Naive B cell (primary cell): ENCODE data around the gene MBP. TPM values are rescaled to one million over a fixed set of nuclear protein-coding genes. Genes with fewer than 3 reads are reported as not detected.
"Not testable (repeated sequence)": the region's sequence is repeated elsewhere in the genome, so short reads cannot be mapped to it uniquely, and the experiment has no call there.

Experiments used
- ATAC-seq, 2 donors: fragments of 150-1000 bp; cut with Tn5 transposase; 2 replicates each; pipeline ENCODE4 v1.10.0; 2021; ENCODE audit warnings: low read depth in 2 of 2, mild to moderate bottlenecking in 2 of 2, moderate library complexity in 2 of 2
- DNase-seq: peaks from one replicate; pipeline ENCODE4 v3.0.0; 2022
- H3K27ac Mint-ChIP-seq, 6 donors: one replicate each; pipeline ENCODE4 v1.8.0; 2020 to 2022; ENCODE audit warnings: mild to moderate bottlenecking in 6 of 6, mixed read lengths in 6 of 6, moderate library complexity in 5 of 6, inconsistent platforms in 2 of 6
- H3K27me3 Mint-ChIP-seq, 3 donors: one replicate each; pipeline ENCODE4 v1.8.0; 2021 to 2022; ENCODE audit warnings: mixed read lengths in 3 of 3, mild to moderate bottlenecking in 1 of 3
- H3K36me3 Mint-ChIP-seq, 2 donors: one replicate each; pipeline ENCODE4 v1.8.0; 2020 to 2022; ENCODE audit warnings: mixed read lengths in 2 of 2, inconsistent platforms in 1 of 2, mild to moderate bottlenecking in 1 of 2
- H3K4me1 Mint-ChIP-seq, 3 donors: one replicate each; pipeline ENCODE4 v1.8.0; 2020 to 2022; ENCODE audit warnings: mixed read lengths in 3 of 3, inconsistent platforms in 1 of 3, mild to moderate bottlenecking in 1 of 3, moderate library complexity in 1 of 3
- H3K4me3 Mint-ChIP-seq, 8 donors: one replicate each; pipeline ENCODE4 v1.8.0; 2020 to 2022; ENCODE audit warnings: mild to moderate bottlenecking in 8 of 8, mixed read lengths in 8 of 8, moderate library complexity in 8 of 8, inconsistent platforms in 2 of 8
- H3K9me3 Mint-ChIP-seq, 7 donors: one replicate each; pipeline ENCODE4 v1.8.0; 2020 to 2022; ENCODE audit warnings: mixed read lengths in 7 of 7, mild to moderate bottlenecking in 5 of 7, inconsistent platforms in 2 of 7, moderate library complexity in 1 of 7
- polyA plus RNA-seq, 6 donors: library from polyadenylated mRNA; unstranded; fragments of 300-500 nt; fragmentation: Illumina TruSeq; gene quantifications; one replicate each; pipeline ENCODE4 v1.2.3, GENCODE V29; 2021; ENCODE audit warnings: low read depth in 6 of 6

MBP gene
- polyA plus RNA-seq, 6 donors from 2014 or later = 35.4 to 69.2 (median 66.6) TPM

DNA sequence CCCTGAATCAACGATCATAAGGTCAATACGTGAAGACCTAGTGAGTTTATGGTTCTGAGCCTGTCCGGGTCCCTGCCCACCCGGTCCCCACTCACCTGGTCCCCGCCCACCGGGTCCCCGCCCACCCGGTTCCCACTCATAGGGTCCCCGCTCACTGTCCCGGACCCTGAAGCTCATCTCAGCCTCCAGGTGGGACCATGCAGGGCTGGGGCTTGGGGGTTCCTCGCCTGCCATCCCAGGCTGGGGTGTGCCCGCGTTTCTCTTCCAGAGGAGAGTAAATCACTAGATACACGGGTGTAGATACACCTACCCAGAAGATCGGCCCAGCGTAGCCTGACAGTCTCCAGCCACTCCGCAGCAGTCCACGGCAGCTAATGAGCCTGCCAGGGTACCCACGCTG, 131.5 kb downstream of the MBP start:
- H3K9me3 Mint-ChIP-seq = no peaks in the 10 kb centered on the region
- no peak overlapping the region for H3K4me3 Mint-ChIP-seq
- H3K36me3 Mint-ChIP-seq = no peaks in the 10 kb centered on the region
- ATAC-seq = no peak
- peaks cover 7 to 22% (median 20%) of the 10 kb centered on the region in 3 donors for H3K4me1 Mint-ChIP-seq
- H3K27me3 Mint-ChIP-seq = no peaks in the 10 kb centered on the region
- no peak overlapping the region for H3K27ac Mint-ChIP-seq
- DNase-seq = no peak

DNA sequence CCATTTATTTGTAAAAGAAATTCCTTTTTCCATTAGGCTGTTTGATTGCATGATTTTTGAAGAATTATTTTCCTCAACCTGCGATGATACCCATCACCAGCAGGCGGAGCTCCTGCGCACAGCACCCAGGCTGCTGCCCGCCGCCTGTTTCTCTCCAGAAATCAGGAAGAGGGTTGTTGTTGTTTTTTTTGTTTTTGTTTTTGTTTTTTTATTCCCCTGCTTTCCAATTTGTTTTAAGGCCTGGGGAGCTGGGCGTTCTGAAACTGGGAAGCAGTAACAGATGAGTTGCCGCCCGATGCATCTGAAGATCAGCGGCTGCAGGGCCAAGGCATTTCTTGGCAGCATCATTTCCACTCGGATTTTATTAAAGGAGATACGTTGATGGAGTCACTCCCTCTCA, 132.1 kb downstream of the MBP start:
- H3K9me3 Mint-ChIP-seq = no peaks in the 10 kb centered on the region
- peak overlapping the region in 3 of 6 donors; percentile 39 to 47 (median 47) for H3K27ac Mint-ChIP-seq
- DNase-seq = peak; percentile 35
- no peak for ATAC-seq
- peak overlapping the region in 2 of 8 donors; percentile 3 to 16 for H3K4me3 Mint-ChIP-seq
- H3K4me1 Mint-ChIP-seq = peaks cover 7 to 22% (median 16%) of the 10 kb centered on the region in 3 donors
- no peaks in the 10 kb centered on the region for H3K36me3 Mint-ChIP-seq
- no peaks in the 10 kb centered on the region for H3K27me3 Mint-ChIP-seq

DNA sequence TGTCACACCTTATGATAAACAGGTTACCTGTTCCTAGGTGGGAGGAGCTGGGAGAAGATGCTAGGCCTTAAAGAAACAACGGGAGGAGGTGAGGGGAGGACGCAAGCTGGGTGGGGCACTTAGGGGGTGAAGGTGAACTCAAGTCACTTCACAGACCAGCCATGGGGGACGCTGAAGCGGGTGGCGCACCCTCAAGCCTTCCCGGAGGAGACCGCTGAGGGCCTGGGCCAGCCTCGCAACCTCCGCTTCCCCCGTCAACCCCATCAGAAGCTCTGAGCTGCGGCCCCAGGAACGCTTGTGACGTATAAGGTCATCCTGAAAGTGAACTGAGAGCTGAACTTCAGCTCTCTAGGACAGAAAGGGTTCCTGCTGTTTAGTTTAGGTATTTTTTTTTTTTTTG, 133.5 kb downstream of the MBP start:
- Mint-ChIP-seq H3K27me3 (no peaks in the 10 kb centered on the region), H3K4me1 (peaks cover 0 to 8% (median 4%) of the 10 kb centered on the region in 3 donors), H3K27ac (no peak overlapping the region), H3K4me3 (no peak overlapping the region), H3K36me3 (no peaks in the 10 kb centered on the region), H3K9me3 (no peaks in the 10 kb centered on the region)
- no peak for ATAC-seq
- no peak for DNase-seq

DNA sequence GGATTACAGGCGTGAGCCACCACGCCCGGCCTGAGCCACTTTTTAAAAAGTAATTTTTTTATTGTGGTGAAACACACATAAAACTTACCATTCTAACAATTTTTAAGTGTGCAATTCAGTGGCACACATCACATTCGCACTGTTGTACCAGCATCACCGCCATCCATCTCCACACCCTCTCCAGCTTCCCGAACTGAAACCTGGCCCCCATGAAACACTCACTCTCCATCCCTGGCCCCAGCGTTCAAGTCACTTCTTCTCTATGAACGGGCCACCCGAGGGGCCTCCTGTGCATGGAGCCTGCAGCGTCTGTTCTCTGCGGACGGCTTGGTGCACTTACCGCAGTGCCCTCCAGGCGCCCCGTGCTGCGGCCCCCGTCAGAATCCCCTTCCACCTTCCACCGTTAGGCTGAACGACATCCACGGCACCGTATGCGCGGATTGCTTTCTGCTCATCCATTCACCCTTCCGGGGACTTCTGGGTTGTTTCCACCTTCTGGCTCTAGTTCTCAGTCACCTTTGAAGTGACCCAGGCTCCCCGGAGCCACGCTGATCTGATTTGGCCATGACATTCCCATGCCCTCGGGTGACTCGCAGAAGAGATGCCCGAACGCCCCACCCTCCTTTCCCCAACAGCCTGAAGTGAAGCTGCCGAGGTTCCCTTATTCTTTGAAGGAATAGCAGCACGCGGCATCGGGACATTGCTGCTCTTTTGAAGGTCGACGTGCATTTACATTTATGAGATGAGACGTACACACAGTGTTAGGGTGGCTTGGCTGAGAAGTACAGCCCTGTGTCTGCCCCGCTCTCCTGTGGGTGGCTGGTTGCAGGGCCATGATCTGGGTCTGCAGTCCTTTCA, 134.4 kb downstream of the MBP start:
- Mint-ChIP-seq H3K27ac (no peak overlapping the region), H3K4me3 (peak overlapping the region in 1 of 8 donors; percentile 25), H3K36me3 (no peaks in the 10 kb centered on the region), H3K27me3 (no peaks in the 10 kb centered on the region), H3K4me1 (peaks cover 0 to 6% (median 4%) of the 10 kb centered on the region in 3 donors), H3K9me3 (no peaks in the 10 kb centered on the region)
- DNase-seq (no peak), ATAC-seq (no peak)

DNA sequence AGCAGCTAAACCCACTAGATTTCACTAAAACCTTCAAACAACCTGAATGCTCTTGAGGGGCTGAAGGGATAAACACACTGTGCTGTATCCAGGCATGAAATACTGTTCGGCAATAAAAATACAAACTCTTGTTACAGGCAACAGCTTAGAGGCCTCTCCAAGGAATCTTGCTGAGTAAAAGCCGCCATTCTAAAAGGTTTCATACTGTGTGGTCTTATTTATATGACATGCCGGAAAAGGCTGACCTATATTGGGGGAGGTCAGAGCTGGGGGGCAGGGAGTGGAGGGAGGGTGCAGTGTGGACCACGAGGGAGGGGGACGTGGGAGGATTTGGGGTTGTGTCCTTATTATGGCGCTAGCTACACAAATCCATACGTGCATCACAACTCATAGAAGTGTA, 136.2 kb downstream of the MBP start:
- Mint-ChIP-seq H3K27me3 (no peaks in the 10 kb centered on the region), H3K36me3 (no peaks in the 10 kb centered on the region), H3K4me1 (peaks cover 0 to 6% (median 4%) of the 10 kb centered on the region in 3 donors), H3K4me3 (no peak overlapping the region), H3K9me3 (no peaks in the 10 kb centered on the region), H3K27ac (no peak overlapping the region)
- DNase-seq (no peak), ATAC-seq (no peak)

DNA sequence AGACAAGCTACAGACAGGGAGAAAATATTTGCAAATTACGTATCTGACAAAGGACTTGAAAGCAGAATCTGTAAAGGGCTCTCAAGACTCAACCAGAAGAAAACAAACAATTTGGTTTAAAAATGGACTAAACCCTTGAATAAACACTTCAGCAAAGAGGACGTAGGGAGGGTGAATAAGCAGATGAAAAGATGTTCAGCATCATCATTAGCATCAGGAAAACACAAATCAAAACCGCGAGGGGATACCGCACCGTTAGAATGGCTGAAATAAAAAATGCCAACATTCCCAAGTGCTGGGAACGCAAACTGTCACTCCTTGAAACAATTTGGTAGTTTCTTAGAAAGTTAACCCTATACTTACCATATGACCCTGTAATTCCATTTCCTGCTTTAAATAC, 136.7 kb downstream of the MBP start:
- no peak overlapping the region for H3K4me3 Mint-ChIP-seq
- H3K27ac Mint-ChIP-seq = no peak overlapping the region
- ATAC-seq = no peak
- DNase-seq = no peak
- no peaks in the 10 kb centered on the region for H3K9me3 Mint-ChIP-seq
- no peaks in the 10 kb centered on the region for H3K27me3 Mint-ChIP-seq
- H3K36me3 Mint-ChIP-seq = no peaks in the 10 kb centered on the region
- H3K4me1 Mint-ChIP-seq = peaks cover 3 to 8% (median 6%) of the 10 kb centered on the region in 3 donors

DNA sequence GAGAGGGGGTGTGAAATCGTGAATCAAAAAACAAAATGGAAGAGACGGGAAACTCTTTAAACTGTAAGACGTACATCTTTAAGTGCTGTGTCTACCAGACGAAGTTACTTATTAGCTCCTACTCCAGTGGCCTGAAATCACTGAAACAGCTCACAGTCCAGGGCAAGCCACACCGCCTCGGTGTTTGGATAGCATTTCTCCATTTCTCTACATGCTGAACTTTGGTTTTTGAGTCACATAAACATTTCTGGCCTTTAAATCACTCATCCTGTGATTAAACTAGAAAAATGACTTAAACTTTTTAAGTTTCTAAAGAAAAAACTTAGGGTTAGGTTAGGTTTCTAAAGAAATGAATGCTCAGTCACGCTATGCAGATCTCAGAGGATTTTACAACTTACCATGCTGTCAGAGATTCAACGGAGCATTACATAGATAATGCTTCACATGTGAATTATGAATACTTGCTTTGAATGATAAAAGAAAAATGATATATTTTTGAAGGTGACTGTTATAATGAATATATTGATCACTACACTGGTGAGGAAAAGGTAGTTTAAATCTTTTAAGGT, 138.4 kb downstream of the MBP start:
- peaks cover 6 to 12% (median 10%) of the 10 kb centered on the region in 3 donors for H3K4me1 Mint-ChIP-seq

DNA sequence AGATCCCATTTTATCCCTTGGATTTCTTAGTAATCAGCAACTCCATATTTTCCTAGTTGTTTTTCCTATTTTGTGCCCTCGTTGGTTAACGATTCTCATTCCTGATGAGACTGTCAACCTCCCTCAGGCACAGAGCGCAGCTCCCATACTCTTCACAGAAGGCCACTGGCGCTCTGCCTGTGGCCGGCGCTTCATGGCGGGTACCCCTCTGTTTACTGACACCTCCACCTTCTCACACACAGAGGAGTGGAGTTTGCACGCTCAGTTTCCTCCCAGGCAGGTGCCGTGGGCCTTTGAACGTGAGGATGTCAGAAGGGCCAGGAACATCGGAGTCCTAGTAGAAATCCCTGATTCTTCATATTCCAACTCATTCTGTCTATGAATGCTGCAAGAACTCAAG, 139.0 kb downstream of the MBP start:
- H3K27ac Mint-ChIP-seq = peak overlapping the region in 1 of 6 donors; percentile 36
- no peak for ATAC-seq
- DNase-seq = no peak
- H3K4me1 Mint-ChIP-seq = peaks cover 6 to 12% (median 10%) of the 10 kb centered on the region in 3 donors
- no peak overlapping the region for H3K4me3 Mint-ChIP-seq
- no peaks in the 10 kb centered on the region for H3K27me3 Mint-ChIP-seq
- no peaks in the 10 kb centered on the region for H3K9me3 Mint-ChIP-seq
- no peaks in the 10 kb centered on the region for H3K36me3 Mint-ChIP-seq

More for the DNA sequence above, 138.4 kb downstream of the MBP start:
- ATAC-seq (no peak), DNase-seq (no peak)
- H3K27me3 Mint-ChIP-seq = no peaks in the 10 kb centered on the region
- H3K9me3 Mint-ChIP-seq = no peaks in the 10 kb centered on the region
- H3K27ac Mint-ChIP-seq = no peak overlapping the region
- no peaks in the 10 kb centered on the region for H3K36me3 Mint-ChIP-seq
- no peak overlapping the region for H3K4me3 Mint-ChIP-seq

DNA sequence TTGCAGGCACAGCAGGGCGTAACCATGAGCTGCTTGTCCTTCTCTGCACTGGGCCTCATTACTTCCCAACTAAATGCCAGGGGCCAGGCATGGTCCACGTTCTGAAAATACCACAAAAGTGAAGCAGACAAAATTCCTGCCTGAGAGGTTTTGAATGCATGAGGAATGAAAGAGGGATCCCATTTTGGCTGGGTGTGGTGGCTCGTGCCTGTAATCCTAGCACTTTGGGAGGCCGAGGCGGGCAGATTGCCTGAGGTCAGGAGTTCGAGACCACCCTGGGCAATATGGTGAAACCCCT, 139.5 kb downstream of the MBP start:
- DNase-seq (no peak), ATAC-seq (no peak)
- peaks cover 0 to 5% (median 0%) of the 10 kb centered on the region in 3 donors for H3K27me3 Mint-ChIP-seq
- H3K4me1 Mint-ChIP-seq = peaks cover 6 to 16% (median 10%) of the 10 kb centered on the region in 3 donors
- no peak overlapping the region for H3K27ac Mint-ChIP-seq
- H3K4me3 Mint-ChIP-seq = no peak overlapping the region
- no peaks in the 10 kb centered on the region for H3K9me3 Mint-ChIP-seq
- no peaks in the 10 kb centered on the region for H3K36me3 Mint-ChIP-seq

DNA sequence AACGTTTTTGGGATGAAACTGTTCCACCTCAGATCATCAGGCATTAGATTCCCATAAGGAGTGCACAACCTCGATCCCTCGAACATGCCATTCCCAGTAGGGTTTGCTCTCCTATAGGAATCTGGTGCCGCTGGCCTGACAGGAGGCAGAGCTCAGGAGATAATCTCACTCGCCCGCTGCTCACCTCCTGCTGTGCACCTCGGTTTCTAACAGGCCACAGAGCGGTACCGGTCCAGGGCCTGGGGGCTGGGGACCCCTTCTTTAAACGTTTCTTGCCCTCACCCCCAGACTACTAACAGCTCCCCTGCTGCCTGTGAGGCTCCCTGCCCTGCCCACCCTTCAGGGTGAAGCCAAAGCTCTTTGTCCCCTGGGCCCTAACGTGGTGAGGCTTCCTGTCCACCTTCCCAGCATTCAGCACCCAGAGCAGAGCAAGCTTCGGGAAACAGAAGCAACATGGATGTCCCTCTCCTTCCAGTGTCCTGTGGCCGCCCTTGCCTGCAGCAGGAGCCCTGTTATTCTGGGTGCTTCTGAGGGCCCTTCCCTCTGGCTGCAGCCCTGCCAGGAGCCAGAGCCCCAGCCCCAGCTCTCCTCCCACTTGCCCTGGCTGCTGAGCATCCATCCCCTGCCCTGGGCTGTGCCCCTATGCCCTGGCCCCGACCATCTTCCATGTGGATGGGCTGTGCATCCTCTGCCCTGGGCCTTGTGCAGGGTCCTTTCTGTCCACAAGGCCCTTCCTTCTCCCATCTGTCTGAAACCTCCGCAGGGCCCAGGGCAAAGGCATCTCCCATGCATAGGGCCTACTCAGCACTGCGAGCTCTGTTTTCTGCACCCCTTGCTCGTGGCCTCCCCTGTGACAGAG, 140.1 kb downstream of the MBP start:
- Mint-ChIP-seq H3K4me3 (no peak overlapping the region), H3K36me3 (no peaks in the 10 kb centered on the region), H3K27ac (no peak overlapping the region)

DNA sequence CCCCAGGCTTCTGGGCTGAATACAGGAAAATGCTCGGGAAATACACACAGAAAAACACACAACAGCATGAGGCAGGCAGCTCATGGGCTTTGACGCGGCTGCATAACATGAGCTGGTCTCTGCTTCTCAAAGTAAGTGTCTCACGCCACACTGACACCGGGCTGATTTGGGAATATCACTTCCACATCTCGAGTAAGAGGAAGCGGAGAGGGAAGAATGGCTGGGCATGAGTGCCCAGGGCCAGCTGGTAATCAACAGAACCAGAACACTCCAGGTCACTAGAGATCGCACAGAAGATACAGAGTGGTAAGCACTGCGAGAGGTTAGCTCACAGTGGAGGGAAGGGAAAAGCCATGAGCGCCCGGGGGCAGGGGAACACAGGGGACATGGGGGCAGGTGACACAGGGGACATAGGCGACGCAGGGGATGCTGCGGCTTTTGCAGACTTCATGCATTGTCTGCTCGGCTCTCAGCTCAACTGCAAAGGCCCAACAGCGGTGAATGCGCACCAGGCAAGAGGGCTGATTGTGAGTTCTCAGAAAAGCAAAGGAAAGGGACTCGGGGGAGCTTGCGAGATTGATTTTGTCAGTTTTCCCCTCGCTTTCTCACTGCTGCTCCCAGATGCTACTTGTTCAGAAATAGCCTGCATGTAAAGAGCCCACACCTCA, 141.4 kb downstream of the MBP start:
- no peaks in the 10 kb centered on the region for H3K9me3 Mint-ChIP-seq
- peaks cover 0 to 7% (median 0%) of the 10 kb centered on the region in 3 donors for H3K27me3 Mint-ChIP-seq
- no peak for ATAC-seq
- H3K36me3 Mint-ChIP-seq = no peaks in the 10 kb centered on the region
- H3K4me1 Mint-ChIP-seq = peaks cover 6 to 16% (median 10%) of the 10 kb centered on the region in 3 donors
- DNase-seq = no peak
- peak overlapping the region in 1 of 8 donors; percentile 9 for H3K4me3 Mint-ChIP-seq
- peak overlapping the region in 4 of 6 donors; percentile 14 to 65 (median 31) for H3K27ac Mint-ChIP-seq

More for the DNA sequence above, 140.1 kb downstream of the MBP start:
- Mint-ChIP-seq H3K9me3 (no peaks in the 10 kb centered on the region), H3K4me1 (peaks cover 6 to 16% (median 10%) of the 10 kb centered on the region in 3 donors), H3K27me3 (peaks cover 0 to 7% (median 0%) of the 10 kb centered on the region in 3 donors)
- no peak for ATAC-seq
- DNase-seq = no peak

DNA sequence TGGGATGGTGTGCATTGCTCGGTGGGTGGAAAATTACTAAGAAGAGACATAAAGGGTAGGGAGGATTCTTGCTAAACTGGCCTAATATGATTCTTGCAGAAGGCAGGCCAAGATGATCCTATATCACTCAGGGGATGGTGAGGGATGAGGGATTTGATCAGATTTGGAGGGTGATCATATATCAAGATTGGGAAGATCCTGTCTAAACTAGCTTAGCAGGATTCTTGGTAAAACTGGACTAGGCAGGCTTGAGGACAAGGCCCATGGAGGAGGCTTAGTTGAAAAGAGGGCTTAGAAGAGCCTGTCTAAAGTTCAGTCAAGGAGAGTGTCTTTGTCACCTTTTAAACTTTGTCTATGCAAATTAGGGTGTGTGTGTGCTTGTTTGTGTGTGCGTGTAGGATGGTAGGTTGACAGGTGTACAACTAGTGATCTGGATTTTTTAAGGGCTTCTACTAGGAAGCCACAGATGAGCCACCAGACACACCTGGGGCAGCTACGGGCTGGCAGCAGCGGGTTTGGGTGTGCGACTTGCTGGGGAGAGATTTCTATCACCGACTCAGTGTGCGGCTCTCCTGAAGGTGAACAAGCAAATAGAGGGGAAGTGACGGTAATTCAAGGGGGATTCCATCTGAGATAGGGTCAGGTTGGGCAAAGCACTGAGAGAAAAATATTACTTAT, 142.1 kb downstream of the MBP start:
- H3K9me3 Mint-ChIP-seq, H3K27me3 Mint-ChIP-seq, H3K36me3 Mint-ChIP-seq, H3K4me3 Mint-ChIP-seq, DNase-seq: not testable (repeated sequence)
- ATAC-seq = peak; percentile 58 to 80
- Mint-ChIP-seq H3K4me1 (peaks cover 6 to 16% (median 10%) of the 10 kb centered on the region in 3 donors), H3K27ac (peak overlapping the region in 3 of 6 donors; percentile 45 to 60 (median 45))
